PC-3 (cell line): ENCODE measurements around the gene TRIAP1. TPM values are rescaled to one million over a fixed set of nuclear protein-coding genes. Genes with fewer than 3 reads are reported as not detected.

Experiments used
- ATAC-seq: fragments of 200-7000 bp; cut with Tn5 transposase; 2 replicates; pipeline ENCODE4 v1.9.1; 2020; ENCODE audit warnings: mild to moderate bottlenecking, moderate library complexity
- BruUV-seq: library from RNA; stranded (reverse); fragments of 400-500 nt; replicated peaks from 2 replicates; lab custom pipeline; 2021; lab: Mats Ljungman, UMichigan
- CTCF ChIA-PET: fragments of 300-600 bp; sonication (Branson Sonifier 250); formaldehyde crosslinking; loops from one replicate; lab custom pipeline; 2022; ENCODE audit warnings: antibody characterized with exemption; lab: Charles Lee
- POLR2A ChIA-PET: fragments of 300-600 bp; sonication (Branson Sonifier 250); formaldehyde crosslinking; loops from one replicate; lab custom pipeline; 2022; ENCODE audit warnings: antibody characterized with exemption; ENCODE audit not compliant: unreplicated experiment; lab: Charles Lee
- DNase-seq: peaks from one replicate; pipeline ENCODE4 v3.0.0-alpha.2; 2015
- H2AFZ ChIP-seq: fragments of 300-600 bp; sonication (generic); 2 replicates; pipeline ENCODE4 v1.6.0; 2016; ENCODE audit warnings: antibody characterized with exemption, low read length
- H3F3A ChIP-seq: fragments of 300-600 bp; sonication (generic); one replicate; pipeline ENCODE4 v1.6.0; 2017; ENCODE audit warnings: antibody characterized with exemption, low read length, control low read depth, mild to moderate bottlenecking; ENCODE audit not compliant: unreplicated experiment
- H3K27ac ChIP-seq: fragments of 300-600 bp; sonication (generic); 2 replicates; pipeline ENCODE4 v1.5.1; 2016; ENCODE audit warnings: mild to moderate bottlenecking, low read length
- H3K27me3 ChIP-seq: fragments of 300-600 bp; sonication (generic); 2 replicates; pipeline ENCODE4 v1.6.1; 2016; ENCODE audit warnings: low read length, mixed read lengths
- H3K36me3 ChIP-seq: fragments of 300-600 bp; sonication (generic); 2 replicates; pipeline ENCODE4 v1.6.1; 2016; ENCODE audit warnings: low read depth, mixed run types, low read length, mixed read lengths
- H3K4me1 ChIP-seq: fragments of 300-600 bp; sonication (generic); 2 replicates; pipeline ENCODE4 v1.5.1; 2016; ENCODE audit warnings: low read length; ENCODE audit not compliant: insufficient read depth
- H3K4me2 ChIP-seq: fragments of 300-600 bp; sonication (generic); 2 replicates; pipeline ENCODE4 v1.6.0; 2016; ENCODE audit warnings: low read length
- H3K4me3 ChIP-seq: fragments of 300-600 bp; sonication (generic); 2 replicates; pipeline ENCODE4 v1.5.1; 2016; ENCODE audit warnings: mild to moderate bottlenecking, low read length, mixed read lengths
- H3K79me2 ChIP-seq: fragments of 300-600 bp; sonication (generic); 2 replicates; pipeline ENCODE4 v1.6.1; 2017; ENCODE audit warnings: low read length, mixed read lengths
- H3K9ac ChIP-seq: fragments of 300-600 bp; sonication (generic); 2 replicates; pipeline ENCODE4 v1.6.0; 2016; ENCODE audit warnings: mild to moderate bottlenecking, low read length
- H3K9me2 ChIP-seq: fragments of 300-600 bp; sonication (generic); replicated peaks from 2 replicates; pipeline ENCODE4 v1.6.1; 2016; ENCODE audit warnings: mixed run types, low read length, mixed read lengths
- H3K9me3 ChIP-seq: fragments of 300-600 bp; sonication (generic); 2 replicates; pipeline ENCODE4 v1.6.1; 2016; ENCODE audit warnings: low read length, mixed read lengths
- H4K20me1 ChIP-seq: fragments of 300-600 bp; sonication (generic); 2 replicates; pipeline ENCODE4 v1.6.1; 2016; ENCODE audit warnings: low read length, mixed read lengths
- CTCF ChIP-seq: fragments of 300-600 bp; sonication (generic); conservative IDR thresholded peaks from 2 replicates; pipeline ENCODE4 v1.5.1; 2017; ENCODE audit warnings: antibody characterized with exemption, low read depth, mild to moderate bottlenecking, low read length
- EZH2 ChIP-seq: fragments of 300-600 bp; sonication (generic); IDR thresholded peaks from one replicate; pipeline ENCODE4 v1.6.1; 2017; ENCODE audit warnings: antibody characterized with exemption, mild to moderate bottlenecking, low read length; ENCODE audit not compliant: unreplicated experiment
- EZH2phosphoT487 ChIP-seq: fragments of 300-600 bp; sonication (generic); IDR thresholded peaks from 2 replicates; pipeline ENCODE4 v1.6.1; 2018; ENCODE audit warnings: mild to moderate bottlenecking, antibody characterized with exemption, low read length, borderline replicate concordance
- intact Hi-C: fragments of 100-400 bp; cut with micrococcal nuclease; formaldehyde crosslinking; loops from 2 replicates; pipeline ENCODE4 v1.9.0; 2023
- total RNA-seq: library from RNA; depleted of rRNA; stranded (reverse); fragments of >200 nt; gene quantifications from 2 replicates; pipeline ENCODE4 v1.2.3, GENCODE V29; 2014

The TRIAP1 gene
- total RNA-seq, 1 experiment from 2014 or later, result 34.5 TPM

GRCh38 chr12:120425797-120426196, 20.4 kb downstream of the TRIAP1 start:
- no peak overlapping the region for H3K4me2 ChIP-seq

DNA sequence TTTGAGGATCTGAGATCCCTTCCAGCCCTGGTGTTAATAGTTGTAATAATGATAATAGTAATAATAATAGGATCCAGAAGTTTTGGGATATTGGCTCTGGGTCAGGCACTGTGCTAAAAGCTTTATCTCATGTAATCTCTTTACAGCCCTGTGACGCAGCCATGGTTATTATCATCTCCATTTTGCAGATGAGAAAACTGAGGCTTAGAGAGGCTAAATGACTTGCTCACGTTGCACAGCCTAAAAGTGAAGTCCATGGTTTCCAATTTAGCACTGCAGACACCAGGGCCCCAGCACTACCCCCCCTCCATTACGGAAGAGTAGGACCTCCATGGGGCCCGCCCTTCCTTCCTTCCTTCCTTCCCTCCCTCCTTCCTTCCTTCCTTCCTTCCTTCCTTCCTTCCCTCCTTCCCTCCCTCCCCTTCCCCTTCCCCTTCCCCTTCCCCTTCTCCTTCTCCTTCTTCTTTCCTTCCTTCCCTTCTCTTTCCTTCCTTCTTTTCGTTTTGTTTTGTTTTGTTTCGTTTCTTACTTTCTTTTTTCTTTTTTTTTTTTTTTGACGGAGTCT, 23.2 kb downstream of the TRIAP1 start:
- intact Hi-C loops, result no loop called here
- H3K4me2 ChIP-seq, result no peak overlapping the region
- ChIA-PET CTCF (no interaction called here), POLR2A (no interaction called here)
- no peak overlapping the region for H3K4me3 ChIP-seq
- ATAC-seq (no peak), DNase-seq (no peak)
- H4K20me1 ChIP-seq, result no peaks in the 10 kb centered on the region
- H3K36me3 ChIP-seq, result no peaks in the 10 kb centered on the region
- H3F3A ChIP-seq, result no peaks in the 10 kb centered on the region
- H3K9me2 ChIP-seq, result no peaks in the 10 kb centered on the region
- no peak for TF ChIP-seq EZH2
- no peak for TF ChIP-seq EZH2phosphoT487
- no peak for TF ChIP-seq CTCF
- no peak overlapping the region for H3K27ac ChIP-seq
- H3K79me2 ChIP-seq, result no peaks in the 10 kb centered on the region
- H3K4me1 ChIP-seq, result no peaks in the 10 kb centered on the region
- BruUV-seq, result no TSS peak
- H3K9me3 ChIP-seq, result no peaks in the 10 kb centered on the region
- H3K9ac ChIP-seq, result no peak overlapping the region
- H2AFZ ChIP-seq, result no peak overlapping the region
- no peaks in the 10 kb centered on the region for H3K27me3 ChIP-seq

More at GRCh38 chr12:120425797-120426196, 20.4 kb downstream of the TRIAP1 start:
- DNase-seq (no peak), ATAC-seq (no peak)
- ChIA-PET CTCF (no interaction called here), POLR2A (no interaction called here)
- no peaks in the 10 kb centered on the region for H3F3A ChIP-seq
- no peaks in the 10 kb centered on the region for H3K9me2 ChIP-seq
- H3K79me2 ChIP-seq, result no peaks in the 10 kb centered on the region
- TF ChIP-seq CTCF, result no peak
- TF ChIP-seq EZH2, result no peak
- no peak for TF ChIP-seq EZH2phosphoT487
- no peaks in the 10 kb centered on the region for H3K27me3 ChIP-seq
- no peaks in the 10 kb centered on the region for H4K20me1 ChIP-seq
- H3K4me1 ChIP-seq, result no peaks in the 10 kb centered on the region
- no peak overlapping the region for H3K4me3 ChIP-seq
- no peak overlapping the region for H3K27ac ChIP-seq
- H2AFZ ChIP-seq, result peak overlapping the region; percentile 52
- H3K9ac ChIP-seq, result no peak overlapping the region
- no peaks in the 10 kb centered on the region for H3K9me3 ChIP-seq
- no TSS peak for BruUV-seq
- H3K36me3 ChIP-seq, result no peaks in the 10 kb centered on the region; the same call in 1 of the 2 replicates
- intact Hi-C loops, result no loop called here

DNA sequence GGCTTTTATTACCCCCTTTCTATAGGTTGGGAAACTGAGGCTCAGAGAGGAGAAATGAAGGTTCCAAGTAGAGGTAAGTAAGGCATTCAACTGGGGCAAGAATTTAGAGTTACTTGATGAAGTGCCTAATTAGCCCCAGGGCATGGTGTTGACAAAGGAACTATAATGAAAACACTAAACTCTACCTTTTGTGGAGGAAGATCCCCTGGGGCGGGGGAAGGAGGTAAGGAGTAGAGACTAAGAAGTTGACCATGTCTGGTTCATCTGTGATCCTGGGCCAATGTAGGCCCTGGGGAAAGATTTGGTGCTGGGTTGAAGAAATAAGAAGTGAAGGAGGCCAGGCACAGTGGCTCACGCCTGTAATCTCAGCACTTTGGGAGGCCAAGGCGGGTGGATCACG, 24.5 kb downstream of the TRIAP1 start:
- BruUV-seq, result no TSS peak
- Histone ChIP-seq H3K4me1 (no peaks in the 10 kb centered on the region), H4K20me1 (no peaks in the 10 kb centered on the region), H3K9me2 (no peaks in the 10 kb centered on the region), H3K4me3 (no peak overlapping the region), H3K27me3 (no peaks in the 10 kb centered on the region), H3K9ac (no peak overlapping the region), H3F3A (no peaks in the 10 kb centered on the region), H2AFZ (no peak overlapping the region), H3K9me3 (no peaks in the 10 kb centered on the region), H3K79me2 (no peaks in the 10 kb centered on the region), H3K36me3 (no peaks in the 10 kb centered on the region), H3K27ac (no peak overlapping the region), H3K4me2 (no peak overlapping the region)
- ATAC-seq (no peak), DNase-seq (no peak)
- intact Hi-C loops, result no loop called here
- TF ChIP-seq EZH2, result no peak
- no peak for TF ChIP-seq EZH2phosphoT487
- no peak for TF ChIP-seq CTCF
- POLR2A ChIA-PET, result no interaction called here
- CTCF ChIA-PET, result no interaction called here
